ENCODE data around the gene ARL5B.

GRCh38 chr10:18681971-18682411 is 22.8 kb downstream of the ARL5B start:
- TF ChIP-seq CTCF (IDR thresholded peaks at IDR 0.05) (no peak), ZFX (IDR thresholded peaks at IDR 0.05; ENCODE audit: borderline replicate concordance) (no peak)
